Measurements from ENCODE around the gene MACROD2.
A peak's percentile ranks its signal among the peaks of the same experiment; 100 is the strongest.

Gene MACROD2

GRCh38 chr20:14816471-14816870 lies 821.2 kb downstream of the MACROD2 start:
- no peak for DNase-seq (ENCODE audit: low spot score)

- no peak for DNase-seq (ENCODE audit: low spot score)
Observed at GRCh38 chr20:14817101-14817500, 821.8 kb downstream of the MACROD2 start.

GRCh38 chr20:14820771-14821170 lies 825.5 kb downstream of the MACROD2 start:
- peak; percentile 43 for DNase-seq (ENCODE audit: low spot score)

- no peak for DNase-seq (ENCODE audit: low spot score)
Observed at GRCh38 chr20:14821251-14821650, 825.9 kb downstream of the MACROD2 start.

- no peak for DNase-seq (ENCODE audit: low spot score)
Observed at GRCh38 chr20:14824996-14825395, 829.7 kb downstream of the MACROD2 start.

GRCh38 chr20:14826543-14827313 lies 831.4 kb downstream of the MACROD2 start:
- DNase-seq (ENCODE audit: low spot score), result no peak

GRCh38 chr20:14828459-14828858 lies 833.1 kb downstream of the MACROD2 start:
- DNase-seq (ENCODE audit: low spot score), result no peak

GRCh38 chr20:14829906-14830305 lies 834.6 kb downstream of the MACROD2 start:
- DNase-seq (ENCODE audit: low spot score), result no peak

- DNase-seq (ENCODE audit: low spot score), result no peak
Observed at GRCh38 chr20:14830466-14830865, 835.1 kb downstream of the MACROD2 start.

- DNase-seq (ENCODE audit: low spot score), result no peak
Observed at GRCh38 chr20:14830899-14831298, 835.6 kb downstream of the MACROD2 start.

GRCh38 chr20:14832630-14833029 lies 837.3 kb downstream of the MACROD2 start:
- DNase-seq (ENCODE audit: low spot score), result no peak

GRCh38 chr20:14838663-14839628 lies 843.6 kb downstream of the MACROD2 start:
- DNase-seq (ENCODE audit: low spot score), result no peak

GRCh38 chr20:14845199-14846160 lies 850.2 kb downstream of the MACROD2 start:
- no peak for DNase-seq (ENCODE audit: low spot score)

- no peak for DNase-seq (ENCODE audit: low spot score)
Observed at GRCh38 chr20:14848806-14849205, 853.5 kb downstream of the MACROD2 start.

GRCh38 chr20:14853079-14853478 lies 857.8 kb downstream of the MACROD2 start:
- no peak for DNase-seq (ENCODE audit: low spot score)

- DNase-seq (ENCODE audit: low spot score), result no peak
Observed at GRCh38 chr20:14855171-14855570, 859.9 kb downstream of the MACROD2 start.

GRCh38 chr20:14859627-14860026 lies 864.3 kb downstream of the MACROD2 start:
- no peak for DNase-seq (ENCODE audit: low spot score)

GRCh38 chr20:14860410-14860814 lies 865.1 kb downstream of the MACROD2 start:
- DNase-seq (ENCODE audit: low spot score), result no peak

- no peak for DNase-seq (ENCODE audit: low spot score)
Observed at GRCh38 chr20:14861028-14861699, 865.8 kb downstream of the MACROD2 start.

- no peak for DNase-seq (ENCODE audit: low spot score)
Observed at GRCh38 chr20:14865169-14865568, 869.9 kb downstream of the MACROD2 start.

GRCh38 chr20:14865731-14866130 lies 870.4 kb downstream of the MACROD2 start:
- DNase-seq (ENCODE audit: low spot score), result no peak

Data from D341Med (cell line).